Measurements from ENCODE around the gene SMIM35. TPM values are rescaled to one million over a fixed set of nuclear protein-coding genes. Genes with fewer than 3 reads are reported as not detected.

SMIM35 gene
- total and polyA plus RNA-seq, 2 donors (not counting 1 experiment from before 2014, with no cell fraction given) = not detected

- no peaks in the 10 kb centered on the region for H3K36me3 ChIP-seq (ENCODE audit: control insufficient read depth, insufficient read depth, low read length)
- no peaks in the 10 kb centered on the region for H3K79me2 ChIP-seq (ENCODE audit: control insufficient read depth, insufficient read depth, low read length)
- H3K4me1 ChIP-seq (ENCODE audit: control insufficient read depth, extremely low read depth, insufficient read depth, low read length) = no peaks in the 10 kb centered on the region
- no peaks in the 10 kb centered on the region for H3K9me3 ChIP-seq (ENCODE audit: control insufficient read depth, insufficient read depth, low read depth, low read length)
- H3K9ac ChIP-seq (ENCODE audit: insufficient read depth, low read length) = no peak overlapping the region
- H3K4me3 ChIP-seq (replicated peaks in 1 of 4; ENCODE audit: control extremely low read depth in 1 of 4, insufficient read depth in 1 of 4, low read depth in 3 of 4, low read length in 4 of 4) = no peak overlapping the region
- no peak overlapping the region for H3K4me2 ChIP-seq (ENCODE audit: extremely low read depth, insufficient read depth, low read length)
- no peak for TF ChIP-seq EZH2 (IDR thresholded peaks at IDR 0.05; ENCODE audit: low read length, missing control alignments)
- TF ChIP-seq CTCF (conservative IDR thresholded peaks at IDR 0.05 in 1 of 2, IDR thresholded peaks at IDR 0.05 in 1 of 2; ENCODE audit: low read depth in 1 of 2, low read length in 2 of 2) = no peak
- no peak overlapping the region for H3K27ac ChIP-seq (ENCODE audit: insufficient read depth, low read length)
- no peak overlapping the region for H2AFZ ChIP-seq (ENCODE audit: low read length)
- no peak for DNase-seq (ENCODE audit: low read depth in 2 of 2)
- H3K27me3 ChIP-seq (ENCODE audit: control insufficient read depth, insufficient read depth, low read length) = no peaks in the 10 kb centered on the region
- no peaks in the 10 kb centered on the region for H4K20me1 ChIP-seq (ENCODE audit: control insufficient read depth, extremely low read depth, insufficient read depth, low read length)
Observed at GRCh38 chr11:117977029-117977428, 109.7 kb downstream of the SMIM35 start.

- Histone ChIP-seq H3K27me3 (ENCODE audit: control insufficient read depth, insufficient read depth, low read length) (no peaks in the 10 kb centered on the region), H4K20me1 (ENCODE audit: control insufficient read depth, extremely low read depth, insufficient read depth, low read length) (no peaks in the 10 kb centered on the region), H3K36me3 (ENCODE audit: control insufficient read depth, insufficient read depth, low read length) (no peaks in the 10 kb centered on the region), H3K27ac (ENCODE audit: insufficient read depth, low read length) (no peak overlapping the region), H2AFZ (ENCODE audit: low read length) (no peak overlapping the region), H3K4me3 (replicated peaks in 1 of 4; ENCODE audit: control extremely low read depth in 1 of 4, insufficient read depth in 1 of 4, low read depth in 3 of 4, low read length in 4 of 4) (no peak overlapping the region), H3K9ac (ENCODE audit: insufficient read depth, low read length) (no peak overlapping the region), H3K79me2 (ENCODE audit: control insufficient read depth, insufficient read depth, low read length) (no peaks in the 10 kb centered on the region), H3K9me3 (ENCODE audit: control insufficient read depth, insufficient read depth, low read depth, low read length) (no peaks in the 10 kb centered on the region), H3K4me1 (ENCODE audit: control insufficient read depth, extremely low read depth, insufficient read depth, low read length) (no peaks in the 10 kb centered on the region), H3K4me2 (ENCODE audit: extremely low read depth, insufficient read depth, low read length) (no peak overlapping the region)
- DNase-seq (ENCODE audit: low read depth in 2 of 2) = no peak
- TF ChIP-seq CTCF (conservative IDR thresholded peaks at IDR 0.05 in 1 of 2, IDR thresholded peaks at IDR 0.05 in 1 of 2; ENCODE audit: low read depth in 1 of 2, low read length in 2 of 2) (no peak), EZH2 (IDR thresholded peaks at IDR 0.05; ENCODE audit: low read length, missing control alignments) (no peak)
Observed at GRCh38 chr11:117976445-117976844, 110.3 kb downstream of the SMIM35 start.

GRCh38 chr11:117973503-117973860 is 113.3 kb downstream of the SMIM35 start:
- Histone ChIP-seq H3K27ac (ENCODE audit: insufficient read depth, low read length) (no peak overlapping the region), H4K20me1 (ENCODE audit: control insufficient read depth, extremely low read depth, insufficient read depth, low read length) (no peaks in the 10 kb centered on the region), H3K9ac (ENCODE audit: insufficient read depth, low read length) (no peak overlapping the region), H3K27me3 (ENCODE audit: control insufficient read depth, insufficient read depth, low read length) (no peaks in the 10 kb centered on the region), H3K9me3 (ENCODE audit: control insufficient read depth, insufficient read depth, low read depth, low read length) (no peaks in the 10 kb centered on the region), H2AFZ (ENCODE audit: low read length) (no peak overlapping the region), H3K79me2 (ENCODE audit: control insufficient read depth, insufficient read depth, low read length) (no peaks in the 10 kb centered on the region), H3K4me3 (replicated peaks in 1 of 4; ENCODE audit: control extremely low read depth in 1 of 4, insufficient read depth in 1 of 4, low read depth in 3 of 4, low read length in 4 of 4) (no peak overlapping the region), H3K4me2 (ENCODE audit: extremely low read depth, insufficient read depth, low read length) (no peak overlapping the region), H3K4me1 (ENCODE audit: control insufficient read depth, extremely low read depth, insufficient read depth, low read length) (no peaks in the 10 kb centered on the region), H3K36me3 (ENCODE audit: control insufficient read depth, insufficient read depth, low read length) (no peaks in the 10 kb centered on the region)
- no peak for DNase-seq (ENCODE audit: low read depth in 2 of 2)
- TF ChIP-seq EZH2 (IDR thresholded peaks at IDR 0.05; ENCODE audit: low read length, missing control alignments) = no peak
- no peak for TF ChIP-seq CTCF (conservative IDR thresholded peaks at IDR 0.05 in 1 of 2, IDR thresholded peaks at IDR 0.05 in 1 of 2; ENCODE audit: low read depth in 1 of 2, low read length in 2 of 2)
